ENCODE results near the gene HJV. TPM values are rescaled to one million over a fixed set of nuclear protein-coding genes. Genes with fewer than 3 reads are reported as not detected.

The HJV gene
- total and polyA plus RNA-seq, 2 of the 8 experiments (the other 6 are each of a cell fraction or from before 2014, with no cell fraction given), result 0.32 to 0.70 TPM

- Histone ChIP-seq H3K4me2 (ENCODE audit: insufficient read depth in 1 of 2, low read depth in 2 of 2, low read length in 2 of 2) (no peak overlapping the region), H2BK5ac (ENCODE audit: low read depth, low read length) (no peak overlapping the region), H3K4me3 (ENCODE audit: extremely low read depth in 1 of 4, insufficient read depth in 2 of 4, low read depth in 3 of 4, low read length in 4 of 4) (no peak overlapping the region), H2BK12ac (ENCODE audit: low read depth, low read length) (no peak overlapping the region), H3K27me3 (replicated peaks in 1 of 4; ENCODE audit: control insufficient read depth in 3 of 4, extremely low read depth in 1 of 4, insufficient read depth in 3 of 4, low read length in 3 of 4) (no peaks in the 10 kb centered on the region), H3K79me2 (ENCODE audit: control insufficient read depth in 1 of 2, insufficient read depth in 2 of 2, low read length in 2 of 2) (no peaks in the 10 kb centered on the region), H3K4ac (replicated peaks; ENCODE audit: insufficient read length, low read depth, low read length) (no peak overlapping the region), H2AK5ac (ENCODE audit: low read depth, low read length) (no peak overlapping the region), H4K8ac (ENCODE audit: extremely low read depth, insufficient read depth, low read length) (no peak overlapping the region), H4K5ac (ENCODE audit: insufficient read length, low read depth, low read length) (no peak overlapping the region), H3K4me1 (replicated peaks in 1 of 4; ENCODE audit: control insufficient read depth in 3 of 4, insufficient read depth in 4 of 4, low read length in 3 of 4) (no peaks in the 10 kb centered on the region), H2BK120ac (replicated peaks; ENCODE audit: low read depth, low read length) (no peak overlapping the region), H2BK15ac (ENCODE audit: low read length) (no peak overlapping the region), H2AFZ (ENCODE audit: low read length) (no peak overlapping the region), H3K18ac (ENCODE audit: extremely low read depth, low read length) (no peak overlapping the region), H3K79me1 (ENCODE audit: low read depth, low read length) (no peaks in the 10 kb centered on the region), H3K23ac (ENCODE audit: insufficient read length) (no peak overlapping the region), H3K27ac (ENCODE audit: low read depth, low read length) (no peak overlapping the region), H3K36me3 (ENCODE audit: control insufficient read depth in 2 of 4, insufficient read depth in 4 of 4, low read length in 3 of 4) (no peaks in the 10 kb centered on the region), H3K9ac (replicated peaks in 1 of 4; ENCODE audit: extremely low read depth in 1 of 4, low read depth in 3 of 4, low read length in 3 of 4) (no peak overlapping the region), H3K14ac (ENCODE audit: insufficient read length) (no peak overlapping the region), H3K23me2 (ENCODE audit: low read depth, low read length) (no peaks in the 10 kb centered on the region), H3K56ac (replicated peaks; ENCODE audit: insufficient read length, low read depth, low read length) (no peak overlapping the region), H3K9me3 (ENCODE audit: insufficient read depth in 2 of 2, low read depth in 1 of 2, low read length in 1 of 2) (no peaks in the 10 kb centered on the region), H4K91ac (replicated peaks; ENCODE audit: insufficient read length, low read length) (no peak overlapping the region), H2BK20ac (ENCODE audit: low read length) (no peak overlapping the region), H4K20me1 (replicated peaks in 1 of 2; ENCODE audit: control insufficient read depth in 1 of 2, insufficient read depth in 2 of 2, low read length in 2 of 2) (no peaks in the 10 kb centered on the region)
- ChIA-PET CTCF (ENCODE audit: partially characterized antibody) (interaction anchor here (1.8 kb wide), 1 partner anchor 11 kb away, joined by 9 read pairs; no protein-coding TSS in a partner anchor), POLR2A (ENCODE audit: partially characterized antibody) (interaction anchor here (0.6 to 9.7 kb wide), 4 partner anchors 13 to 101 kb away, joined by 3 to 284 read pairs (median 4); no protein-coding TSS in a partner anchor)
- 84% methylated on average over 14 of the region's 27 CpGs; no CpG with 5 or more reads in 1 of the 2 experiments for WGBS, 2 experiments (ENCODE audit: extremely low coverage in 1 of 2, insufficient coverage in 1 of 2, insufficient read length in 1 of 2, insufficient replicate concordance in 2 of 2, low coverage in 1 of 2, low lambda C conversion rate in 2 of 2, missing lambda C conversion rate in 1 of 2)
- FAIRE-seq, result no peak
- DNase-seq (ENCODE audit: low read depth in 1 of 2, low spot score in 2 of 2), result no peak
- TF ChIP-seq YY1 (IDR thresholded peaks at IDR 0.05; ENCODE audit: low read depth, low read length) (no peak), ZNF274 (IDR thresholded peaks at IDR 0.05; ENCODE audit: borderline replicate concordance, extremely low read depth, low read length) (no peak), KDM5A (IDR thresholded peaks at IDR 0.05; ENCODE audit: low read length) (no peak), RBBP5 (IDR thresholded peaks at IDR 0.05; ENCODE audit: borderline replicate concordance, low read depth, low read length) (no peak), MAFK (IDR thresholded peaks at IDR 0.05; ENCODE audit: low read depth, low read length) (no peak)
Observed at GRCh38 chr1:146049436-146049835, 27.9 kb upstream of the HJV start.
